HG02840 (cell line): ENCODE measurements around the gene RANGAP1.
"Not testable (repeated sequence)": the region's sequence is repeated elsewhere in the genome, so short reads cannot be mapped to it uniquely, and the experiment has no call there.

Source experiments
- ATAC-seq: cut with Tn5 transposase; IDR thresholded peaks from one replicate; pipeline ENCODE4 v1.9.1; 2021; ENCODE audit warnings: mild to moderate bottlenecking, moderate library complexity, moderate number of reproducible peaks; ENCODE audit not compliant: unreplicated experiment, low FRiP score

Gene RANGAP1

DNA sequence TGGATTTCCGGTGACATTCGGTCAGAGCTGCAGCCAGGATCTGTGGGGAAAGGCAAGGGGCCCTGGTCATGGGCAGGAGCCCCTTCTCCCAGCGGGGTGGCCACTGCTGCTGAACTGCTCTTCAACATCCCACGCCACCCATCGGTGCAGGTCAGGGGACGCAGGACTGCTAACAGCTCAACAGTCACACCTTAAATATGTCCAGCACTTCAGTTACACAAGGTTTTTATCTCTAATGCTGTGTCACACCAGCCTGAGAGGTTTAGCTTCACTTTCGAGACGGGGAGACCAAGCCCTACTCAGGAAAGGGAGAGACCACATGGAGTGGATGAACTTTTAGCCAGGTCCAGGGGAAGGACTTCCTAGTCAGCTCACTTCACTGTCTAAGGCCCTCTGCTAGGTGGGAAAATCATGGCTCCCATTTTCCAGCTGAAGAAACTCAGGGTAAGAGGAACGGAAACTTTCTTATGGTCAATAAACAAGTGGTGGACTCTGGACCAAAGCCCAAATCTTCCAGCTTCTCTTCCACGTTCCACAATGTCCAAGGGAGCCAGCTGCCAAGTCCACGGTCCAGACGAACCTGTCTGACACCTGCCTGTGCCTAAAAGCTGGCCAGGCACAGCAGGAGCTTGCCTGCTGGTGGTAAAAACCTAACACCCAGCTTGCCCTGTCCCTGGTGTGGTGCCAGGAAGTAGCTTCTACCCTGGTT lies 24.3 kb downstream of the RANGAP1 start:
- ATAC-seq = no peak

DNA sequence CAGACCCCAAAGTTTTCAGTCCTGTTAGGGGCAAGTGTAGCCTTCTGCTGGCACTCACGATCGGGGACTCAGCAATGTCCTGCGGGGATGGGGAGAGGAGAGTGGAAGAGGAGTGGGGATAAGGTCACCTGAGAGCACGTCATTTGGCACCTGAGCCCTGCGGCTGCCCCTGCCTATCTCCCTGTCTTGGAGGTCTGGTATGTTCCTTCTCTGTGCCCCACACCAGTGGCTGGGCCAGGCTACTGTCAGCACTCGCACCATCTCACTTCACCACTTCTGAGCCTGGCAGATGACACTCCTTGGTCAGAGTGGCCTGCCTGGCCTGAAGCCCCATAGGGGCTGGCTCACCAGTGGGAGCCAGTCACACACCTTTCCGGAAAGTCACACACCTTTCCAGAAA lies 25.1 kb downstream of the RANGAP1 start:
- no peak for ATAC-seq

GRCh38 chr22:41259756-41260155 lies 26.2 kb downstream of the RANGAP1 start:
- ATAC-seq = not testable (repeated sequence)

DNA sequence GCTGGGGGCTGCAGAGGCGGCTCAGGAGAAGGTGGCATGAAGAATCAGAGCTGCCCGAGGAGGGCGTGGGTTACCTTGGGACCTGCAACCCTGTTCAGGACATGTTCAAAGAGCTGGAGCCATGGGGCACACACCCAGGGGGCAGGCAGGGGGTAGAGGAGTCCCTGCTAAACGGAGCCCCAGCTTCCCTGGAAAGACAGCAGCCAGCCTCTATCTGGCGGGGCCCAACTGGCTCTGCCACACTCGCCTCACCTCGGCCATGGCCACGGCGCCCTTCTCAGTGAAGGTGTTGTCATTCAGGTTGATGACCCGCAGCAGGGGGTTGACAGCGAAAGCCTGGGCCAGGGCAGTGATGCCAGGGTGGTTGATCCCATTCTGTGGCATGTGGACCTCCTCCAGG lies 28.3 kb downstream of the RANGAP1 start:
- ATAC-seq = no peak

GRCh38 chr22:41256254-41257253 lies 29.4 kb downstream of the RANGAP1 start:
- ATAC-seq = no peak

GRCh38 chr22:41254230-41254629 lies 31.8 kb downstream of the RANGAP1 start:
- ATAC-seq = no peak

DNA sequence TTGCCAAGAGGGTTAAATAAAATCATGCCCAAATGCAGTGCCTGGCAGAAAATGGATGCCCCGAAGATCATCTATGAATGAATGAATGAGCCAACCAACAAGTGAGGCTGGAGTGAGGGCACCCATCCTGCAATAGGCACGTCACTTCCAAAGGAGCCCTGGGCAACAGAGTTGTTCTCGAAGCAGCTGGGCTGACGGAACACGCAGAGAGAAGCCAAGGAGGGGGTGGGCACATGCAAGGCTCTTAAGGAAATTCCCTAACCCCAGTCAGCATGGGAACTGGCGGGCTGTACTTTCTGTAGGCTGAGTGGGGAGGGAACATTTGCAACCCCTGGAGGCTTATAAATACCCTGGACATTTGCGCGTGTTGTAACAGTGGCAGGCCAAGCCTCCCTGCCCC lies 33.6 kb downstream of the RANGAP1 start:
- no peak for ATAC-seq

DNA sequence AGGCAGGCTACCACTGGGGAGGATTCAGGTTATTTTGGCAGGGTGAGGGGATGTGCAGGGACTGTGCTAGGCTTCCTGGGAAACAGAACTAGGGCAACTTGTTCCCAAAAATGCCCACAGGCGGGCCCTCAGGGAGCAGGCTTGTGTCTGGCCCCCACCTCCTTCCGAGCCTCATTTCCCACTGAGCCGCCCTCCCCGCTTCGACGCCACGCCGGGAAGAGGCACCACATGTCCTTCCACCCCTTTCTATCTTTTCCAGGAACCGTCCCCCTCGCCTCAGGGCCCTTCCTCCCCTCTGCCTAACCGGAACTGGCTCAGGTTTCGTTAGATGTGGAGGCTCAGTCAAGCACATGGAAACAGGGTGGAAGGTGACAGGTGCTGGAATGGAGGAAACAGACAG lies 35.9 kb downstream of the RANGAP1 start:
- no peak for ATAC-seq

DNA sequence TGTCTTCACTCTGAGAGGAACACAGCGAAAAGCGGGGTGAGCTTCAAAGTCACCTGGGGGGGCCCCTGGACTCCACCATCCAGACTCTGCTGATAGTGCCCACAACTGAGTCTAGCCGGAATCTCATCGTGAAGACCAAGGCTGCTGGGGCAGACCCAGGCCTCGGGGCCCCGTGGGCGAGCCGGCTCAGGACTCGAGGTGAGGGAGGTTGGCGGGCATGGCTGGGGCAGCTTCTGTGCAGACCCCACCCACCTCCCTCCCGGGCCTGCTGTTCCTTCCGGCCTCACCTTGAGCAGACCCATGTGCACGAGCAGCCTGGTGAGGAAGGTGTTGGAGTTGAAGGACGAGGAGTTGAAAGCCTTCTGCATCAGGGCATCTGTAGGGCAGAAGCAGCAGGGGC lies 36.5 kb downstream of the RANGAP1 start:
- ATAC-seq = no peak

DNA sequence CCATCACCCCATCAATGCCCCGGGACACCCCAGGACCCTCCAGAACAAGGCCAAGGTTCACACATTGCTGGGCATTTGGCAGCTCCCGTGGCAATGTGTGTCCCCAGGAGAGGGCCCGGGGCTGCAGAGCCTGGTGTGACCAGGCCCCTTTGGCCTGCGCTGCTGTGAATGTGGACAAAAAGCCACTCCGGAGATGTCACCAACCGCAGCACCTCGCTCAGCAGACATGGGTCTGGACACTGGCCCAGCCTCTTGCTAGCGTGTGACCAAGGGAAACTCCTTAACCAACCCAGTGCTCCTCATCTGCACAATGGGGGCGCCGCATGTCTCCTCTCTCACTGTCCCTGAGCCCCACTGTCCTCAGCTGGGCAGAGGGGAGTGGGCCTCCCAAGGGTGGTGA lies 37.2 kb downstream of the RANGAP1 start:
- ATAC-seq = no peak

DNA sequence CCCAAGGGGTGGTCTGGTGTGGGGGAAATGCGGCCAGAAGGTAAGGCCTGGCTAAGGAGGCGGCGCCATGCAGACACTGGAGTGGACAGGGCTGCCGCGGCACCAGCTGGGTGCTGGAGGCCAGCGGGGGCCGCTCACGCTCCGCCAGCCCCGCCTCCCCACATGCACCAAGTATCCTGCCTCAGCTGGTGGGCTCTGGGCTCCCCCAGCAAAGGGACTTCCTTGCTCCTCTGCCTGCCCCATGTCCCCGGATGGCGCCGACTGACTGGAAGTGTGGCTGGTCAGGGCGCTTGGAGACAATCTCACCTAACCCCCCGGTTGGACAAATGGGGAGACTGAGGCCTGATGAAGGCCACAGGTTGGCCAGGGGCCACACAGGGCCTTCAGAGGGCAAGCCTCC lies 37.7 kb downstream of the RANGAP1 start:
- no peak for ATAC-seq

- ATAC-seq = no peak
These were observed 38.3 kb downstream of the RANGAP1 start for GRCh38 chr22:41247703-41248102.

DNA sequence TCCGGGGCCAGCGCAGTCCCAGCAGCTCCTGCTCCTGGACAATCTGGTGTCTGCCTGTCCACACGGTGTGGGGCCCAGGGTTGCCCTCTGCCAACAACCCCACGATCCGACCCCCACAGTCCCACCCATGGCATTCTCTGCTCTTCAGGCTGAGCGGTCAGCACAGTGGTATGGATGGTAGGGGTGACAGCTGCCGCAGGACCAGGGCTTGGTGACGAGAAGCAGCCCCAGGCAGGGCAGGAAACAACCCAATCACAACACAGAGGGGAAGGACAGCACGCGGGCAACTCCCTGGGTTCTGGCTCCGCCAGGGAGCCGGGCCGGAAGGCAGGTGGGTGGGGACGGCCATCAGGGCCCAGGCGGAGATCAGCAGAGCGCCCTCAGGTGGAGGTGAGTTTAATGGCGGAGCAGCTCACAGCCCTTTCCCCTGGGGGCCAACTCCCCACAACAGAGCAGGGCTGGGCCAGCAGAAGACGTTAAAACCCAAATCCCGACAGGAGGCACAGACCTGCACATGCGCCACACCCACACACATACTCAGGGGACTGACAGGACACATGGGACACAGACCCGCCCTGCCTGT lies 40.0 kb downstream of the RANGAP1 start:
- no peak for ATAC-seq

GRCh38 chr22:41243361-41243760 lies 42.6 kb downstream of the RANGAP1 start:
- ATAC-seq = no peak

DNA sequence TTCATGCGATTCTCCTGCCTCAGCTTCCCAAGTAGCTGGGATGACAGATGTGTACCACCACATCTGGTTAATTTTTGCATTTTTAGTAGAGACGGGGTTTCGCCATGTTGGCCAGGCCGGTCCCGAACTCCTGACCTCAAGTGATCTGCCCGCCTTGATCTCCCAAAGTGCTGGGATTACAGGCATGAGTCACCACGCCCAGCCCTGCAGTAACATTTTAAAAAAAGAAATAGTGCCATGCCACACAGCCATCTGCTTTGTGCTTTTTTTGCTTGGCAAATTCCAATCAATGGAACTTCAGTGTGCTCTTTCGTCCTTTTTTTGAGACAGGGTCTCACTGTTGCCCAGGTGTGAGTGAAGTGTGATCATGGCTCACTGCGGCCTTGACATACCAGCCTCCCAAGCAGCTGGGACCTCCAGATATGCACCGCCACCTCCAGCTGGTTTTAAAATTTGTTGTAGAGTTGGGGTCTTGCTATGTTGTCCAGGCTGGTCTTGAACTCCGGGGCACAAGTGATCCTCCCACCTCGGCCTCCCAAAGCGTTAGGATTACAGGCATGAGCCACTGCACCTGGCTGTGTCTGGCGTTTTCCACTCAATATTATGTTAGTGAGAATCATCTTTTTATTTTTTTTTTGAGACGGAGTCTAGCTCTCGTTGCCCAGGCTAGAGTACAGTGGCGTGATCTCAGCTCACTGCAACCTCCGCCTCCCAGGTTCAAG lies 43.4 kb downstream of the RANGAP1 start:
- ATAC-seq = no peak

DNA sequence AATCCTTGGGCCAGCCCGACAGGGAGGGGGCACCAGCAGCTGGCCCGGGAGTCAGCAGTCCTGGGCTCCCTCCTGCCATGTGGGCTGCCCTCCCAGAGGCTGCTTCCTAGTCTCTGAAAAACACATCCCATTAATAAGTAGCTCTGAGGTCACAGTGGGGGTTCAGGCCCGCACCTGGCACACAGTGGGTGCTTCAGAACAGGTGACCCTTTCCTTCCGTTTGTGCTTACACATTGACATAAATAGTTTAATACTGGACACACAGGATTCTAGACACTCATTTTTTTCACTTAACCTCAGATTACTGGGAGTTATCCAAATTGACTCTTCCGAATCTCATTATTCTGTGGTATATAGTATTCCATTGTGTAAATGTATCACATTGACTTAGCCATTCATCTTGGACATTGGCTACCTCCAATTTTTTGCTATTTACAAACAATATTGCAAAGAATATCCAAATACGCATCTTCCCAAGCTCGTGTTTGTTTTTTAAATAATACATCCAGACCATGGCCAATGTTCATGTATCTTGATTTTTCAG lies 44.8 kb downstream of the RANGAP1 start:
- no peak for ATAC-seq

GRCh38 chr22:41240377-41241132 lies 45.4 kb downstream of the RANGAP1 start, which contains the start of gene CHADL:
CHADL (minus strand) TSS chr22:41240931; CDS start chr22:41240881, 50 bp downstream.
- ATAC-seq = no peak

GRCh38 chr22:41239443-41240128 lies 46.4 kb downstream of the RANGAP1 start:
- ATAC-seq = no peak
